GM18508 (cell line): ENCODE results near the gene RCOR3.
"Not testable (repeated sequence)": the region's sequence is repeated elsewhere in the genome, so short reads cannot be mapped to it uniquely, and the experiment has no call there.

ENCODE experiments used
- ATAC-seq: cut with Tn5 transposase; IDR thresholded peaks from one replicate; pipeline ENCODE4 v1.9.1; 2021; ENCODE audit warnings: moderate number of reproducible peaks; ENCODE audit not compliant: insufficient read depth, unreplicated experiment

RCOR3 gene

DNA sequence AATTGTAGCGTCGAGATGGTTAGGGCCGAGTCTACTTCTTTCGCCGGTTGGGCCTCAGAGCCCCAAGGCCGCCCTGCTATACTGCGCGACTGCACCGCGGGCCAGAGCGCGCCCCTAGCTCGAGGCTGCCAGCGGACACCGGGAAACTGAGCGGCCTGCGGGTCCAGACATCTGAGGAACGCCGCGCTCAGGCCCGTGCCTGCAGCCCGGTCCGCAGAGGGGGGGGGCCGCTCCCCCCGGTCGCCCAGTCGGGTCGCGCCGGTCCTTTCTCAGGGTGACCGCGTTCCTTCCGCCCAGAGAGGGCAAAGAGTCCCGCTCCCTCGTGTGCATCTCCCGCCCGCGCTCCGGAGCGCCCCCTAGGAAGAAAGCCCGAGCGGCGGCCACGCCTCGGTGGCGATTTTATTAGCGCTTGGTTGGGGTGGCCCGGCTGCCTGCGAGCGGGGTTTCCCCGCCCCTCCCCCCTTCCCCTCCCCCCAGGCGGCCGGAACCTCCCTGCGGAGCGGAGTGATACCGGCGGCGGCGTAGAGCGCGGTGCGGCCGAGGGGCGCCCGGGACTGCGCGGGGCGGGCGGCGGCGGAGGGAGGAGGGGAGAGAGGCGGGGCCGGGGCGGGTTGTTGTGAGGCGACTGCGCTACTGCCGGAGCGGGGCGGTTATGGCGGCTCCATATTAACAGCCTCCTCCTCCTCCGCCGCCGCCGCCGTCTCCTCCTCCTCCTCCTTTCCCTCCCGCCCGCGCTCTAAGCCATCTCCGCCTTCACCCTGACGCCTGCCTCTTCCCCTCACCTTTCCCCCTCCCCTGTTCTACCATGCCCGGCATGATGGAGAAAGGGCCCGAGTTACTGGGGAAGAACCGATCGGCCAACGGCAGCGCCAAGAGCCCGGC lies at the start of gene RCOR3:
TSS of gene RCOR3 (plus strand) at position 611 of the 882 bp plus-strand sequence. CDS start at position 806, 195 bp downstream.
- peak; percentile 33 for ATAC-seq

DNA sequence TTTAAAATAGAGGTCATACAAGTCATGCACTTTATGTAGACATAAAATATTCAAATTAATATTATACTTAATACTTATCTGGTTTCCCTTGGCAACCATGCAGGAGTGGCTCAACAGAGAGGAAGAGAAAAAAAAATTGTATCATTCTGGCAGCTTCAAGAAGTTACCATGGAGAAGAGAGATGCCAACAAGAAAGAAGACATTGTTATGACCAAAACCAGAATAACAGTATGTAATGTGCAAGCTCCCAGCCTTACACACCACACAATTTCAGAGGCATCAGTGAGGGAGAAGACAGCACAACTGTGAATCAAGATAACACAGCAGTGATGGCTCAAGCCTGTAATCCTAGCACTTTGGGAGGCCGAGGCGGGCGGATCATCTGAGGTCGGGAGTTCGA lies 49.1 kb upstream of the RCOR3 start:
- ATAC-seq, result no peak

DNA sequence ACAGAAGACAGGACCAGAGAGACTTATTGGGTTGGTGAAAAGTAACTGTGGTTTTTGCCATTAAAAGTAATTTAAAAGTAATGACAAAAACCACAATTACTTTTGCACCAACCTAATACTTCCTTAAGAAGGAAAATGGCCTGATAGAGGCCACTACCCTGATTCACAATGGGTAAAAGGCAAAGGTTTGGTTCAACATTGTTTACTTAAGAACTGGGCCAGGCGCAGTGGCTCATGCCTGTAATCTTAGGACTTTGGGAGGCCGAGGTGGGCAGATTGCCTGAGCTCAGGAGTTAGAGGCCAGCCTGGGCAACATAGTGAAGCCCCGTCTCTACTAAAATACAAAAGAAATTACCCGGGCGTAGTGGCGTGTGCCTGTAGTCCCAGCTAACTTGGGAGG lies 48.2 kb upstream of the RCOR3 start:
- ATAC-seq, result no peak

DNA sequence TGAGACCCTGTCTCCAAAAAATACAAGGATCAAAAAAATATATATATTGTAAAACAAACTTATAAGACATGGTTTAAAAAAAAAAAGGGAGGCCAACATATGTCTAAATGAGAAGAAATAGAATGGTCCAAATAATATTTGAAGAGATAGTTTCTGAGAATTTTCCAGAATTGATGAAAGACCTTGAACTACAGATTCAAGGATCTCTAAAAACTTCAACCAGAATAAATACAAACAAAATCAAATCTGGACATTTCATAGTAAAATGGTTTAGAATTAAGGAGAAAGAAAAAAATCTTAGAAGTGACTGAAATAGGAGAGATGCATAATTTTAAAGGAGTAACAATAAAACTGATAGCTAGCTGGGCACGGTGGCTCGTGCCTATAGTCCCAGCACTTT lies 45.5 kb upstream of the RCOR3 start:
- ATAC-seq, result no peak

DNA sequence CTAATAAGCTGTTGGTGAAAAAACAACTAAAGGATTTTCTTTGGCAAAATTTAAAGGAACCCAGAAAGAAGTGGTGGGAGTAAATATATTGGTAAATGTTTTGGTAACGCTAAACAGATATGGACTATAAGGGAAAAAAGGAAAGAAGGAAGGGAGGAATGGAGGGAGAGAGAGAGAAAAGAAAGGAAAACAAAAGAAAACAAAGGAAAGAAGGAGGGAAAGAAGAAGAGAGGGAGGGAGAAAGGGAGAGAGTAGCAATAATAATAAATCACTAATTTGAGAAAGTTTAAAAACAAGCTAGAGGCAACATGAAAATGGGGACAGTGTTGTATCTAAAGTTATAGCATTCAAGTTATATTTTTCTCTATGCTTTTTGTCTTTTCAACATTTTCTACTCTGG lies 43.6 kb upstream of the RCOR3 start:
- ATAC-seq, result no peak

DNA sequence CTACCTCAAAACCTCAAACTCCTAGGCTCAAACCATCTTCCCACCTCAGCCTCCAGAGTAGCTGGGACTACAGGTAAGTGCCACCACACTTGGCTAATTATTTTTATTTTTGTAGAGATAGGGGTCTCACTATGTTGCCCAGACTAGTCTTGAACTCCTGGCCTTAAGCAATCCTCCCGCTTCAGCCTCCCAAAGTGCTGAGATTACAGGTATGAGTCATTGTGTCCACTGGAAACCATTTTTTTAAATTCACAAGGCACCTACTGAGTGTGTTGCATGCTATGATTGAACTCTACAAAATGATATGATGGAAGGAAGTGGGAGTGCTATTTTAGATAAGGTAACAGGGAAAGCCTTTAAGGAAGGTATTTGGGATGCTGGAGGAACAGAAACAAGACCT lies 41.8 kb upstream of the RCOR3 start:
- no peak for ATAC-seq

DNA sequence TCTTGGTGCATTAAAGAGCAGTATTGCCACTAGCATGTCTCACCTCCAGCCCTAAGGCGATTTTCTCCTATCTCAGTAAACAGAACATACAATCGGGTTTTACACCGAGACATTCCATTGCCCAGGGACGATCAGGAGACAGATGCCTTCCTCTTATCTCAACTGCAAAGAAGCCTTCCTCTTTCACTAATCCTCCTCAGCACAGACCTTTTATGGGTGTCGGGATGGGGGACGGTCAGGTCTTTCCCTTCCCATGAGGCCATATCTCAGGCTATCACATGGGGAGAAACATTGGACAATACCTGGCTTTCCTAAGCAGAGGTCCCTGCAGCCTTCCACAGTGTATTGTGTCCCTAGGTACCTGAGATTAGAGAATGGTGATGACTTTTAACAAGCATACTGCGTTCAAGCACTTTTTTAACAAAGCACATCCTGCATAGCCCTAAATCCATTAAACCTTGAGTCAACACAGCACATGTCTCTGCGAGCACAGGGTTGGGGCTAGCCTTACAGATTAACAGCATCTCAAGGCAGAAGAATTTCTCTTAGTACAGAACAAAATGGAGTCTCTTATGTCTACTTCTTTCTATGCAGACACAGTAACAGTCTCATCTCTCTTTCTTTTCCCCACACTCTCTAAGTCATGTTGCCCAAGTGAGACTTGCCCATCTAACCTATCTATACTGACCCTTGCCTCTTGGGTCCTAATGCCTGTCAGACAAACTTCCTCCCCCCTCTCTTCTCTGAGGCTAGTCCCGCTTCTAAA lies 36.5 kb upstream of the RCOR3 start:
- ATAC-seq, result not testable (repeated sequence)

DNA sequence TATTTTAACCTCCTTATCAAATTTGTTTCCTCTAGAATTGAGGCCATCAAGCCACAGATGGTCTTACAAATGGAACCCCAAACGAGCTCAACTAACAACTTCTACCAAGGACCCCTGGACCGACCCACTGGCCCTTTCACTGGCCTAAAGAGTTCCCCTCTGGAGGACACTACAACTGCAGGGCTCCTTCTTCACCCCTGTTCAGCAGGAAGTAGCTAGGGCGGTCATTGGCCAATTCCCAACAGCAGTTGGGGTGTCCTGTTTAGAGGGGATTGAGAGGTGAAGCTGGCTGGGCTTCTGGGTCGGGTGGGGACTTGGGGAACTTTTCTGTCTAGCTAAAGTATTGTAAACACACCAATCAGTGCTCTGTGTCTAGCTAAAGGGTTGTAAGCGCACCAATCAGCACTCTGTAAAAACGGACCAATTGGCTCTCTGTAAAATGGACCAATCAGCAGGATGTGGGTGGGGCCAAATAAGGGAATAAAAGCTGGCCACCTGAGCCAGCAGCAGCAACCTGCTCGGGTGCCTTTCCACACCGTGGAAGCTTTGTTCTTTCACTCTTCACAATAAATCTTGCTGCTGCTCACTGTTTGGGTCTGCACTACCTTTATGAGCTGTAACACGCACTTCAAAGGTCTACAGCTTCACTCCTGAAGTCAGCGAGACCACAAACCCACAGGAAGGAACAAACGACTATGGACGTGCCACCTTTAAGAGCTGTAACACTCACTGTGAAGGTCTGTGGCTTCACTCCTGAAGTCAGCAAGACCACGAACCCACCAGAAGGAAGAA lies 30.4 kb upstream of the RCOR3 start:
- ATAC-seq, result not testable (repeated sequence)

DNA sequence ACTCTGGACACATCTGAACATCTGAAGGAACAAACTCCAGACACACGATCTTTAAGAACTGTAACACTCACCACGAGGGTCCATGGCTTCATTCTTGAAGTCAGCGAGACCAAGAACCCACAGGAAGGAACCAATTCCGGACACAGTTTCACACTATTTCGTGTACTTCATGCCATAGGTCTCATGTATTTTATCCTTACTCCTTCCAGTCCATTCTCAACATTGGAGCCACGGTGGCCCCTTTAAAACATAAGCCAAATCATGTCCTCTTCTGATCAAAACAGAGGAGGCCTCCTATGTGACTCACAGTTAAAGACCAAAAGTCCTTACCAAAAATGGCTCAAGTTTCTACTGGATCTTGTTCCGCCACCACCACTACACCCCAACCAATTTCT lies 29.8 kb upstream of the RCOR3 start:
- ATAC-seq, result no peak

DNA sequence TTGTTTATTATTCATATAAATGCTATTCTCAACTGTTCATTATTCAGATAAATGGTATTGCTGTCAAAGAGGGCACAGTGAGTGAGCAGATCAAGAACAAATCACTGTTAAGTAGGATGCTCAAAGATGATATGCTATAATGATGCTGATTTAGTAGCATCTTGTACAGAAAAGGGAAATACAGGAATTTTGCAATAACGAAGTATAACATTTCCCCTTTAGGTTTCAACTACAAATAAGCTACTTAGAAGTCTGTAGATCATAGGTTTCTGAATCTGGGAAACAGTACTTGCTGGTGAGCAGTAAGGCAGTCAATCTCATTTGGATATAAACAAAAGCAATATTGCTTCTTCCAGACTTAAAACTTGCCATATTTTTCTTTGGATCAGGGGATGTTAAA lies 27.3 kb upstream of the RCOR3 start:
- no peak for ATAC-seq

DNA sequence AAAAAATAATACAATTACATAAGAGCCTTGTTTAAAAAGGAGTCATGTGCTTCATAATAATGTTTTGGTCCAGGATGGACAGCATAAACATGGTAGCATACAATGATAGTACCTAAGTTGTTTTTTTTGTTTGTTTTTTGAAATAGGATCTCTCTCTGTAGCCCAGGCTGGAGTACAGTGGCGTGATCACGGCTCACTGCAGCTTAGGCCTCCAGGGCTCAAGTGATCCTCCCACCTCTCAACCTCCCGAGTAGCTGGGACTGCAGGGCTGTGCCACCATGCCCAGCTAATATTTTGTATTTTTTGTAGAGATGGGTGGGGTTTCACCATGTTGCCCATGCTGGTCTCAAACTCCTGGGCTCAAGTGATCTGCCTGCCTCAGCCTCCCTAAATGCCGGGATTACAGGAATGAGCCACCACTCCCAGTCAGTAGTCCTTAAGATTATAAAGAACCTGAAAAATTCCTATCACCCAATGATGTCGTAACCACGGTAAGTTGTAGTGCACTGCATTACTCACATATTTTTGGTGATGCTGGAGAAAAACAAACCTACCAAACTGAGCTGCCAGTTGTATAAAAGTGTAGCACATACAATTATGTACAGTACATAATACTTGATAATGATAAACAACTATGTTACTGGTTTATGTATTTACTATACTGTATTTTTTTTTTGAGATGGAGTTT lies 22.4 kb upstream of the RCOR3 start:
- no peak for ATAC-seq

DNA sequence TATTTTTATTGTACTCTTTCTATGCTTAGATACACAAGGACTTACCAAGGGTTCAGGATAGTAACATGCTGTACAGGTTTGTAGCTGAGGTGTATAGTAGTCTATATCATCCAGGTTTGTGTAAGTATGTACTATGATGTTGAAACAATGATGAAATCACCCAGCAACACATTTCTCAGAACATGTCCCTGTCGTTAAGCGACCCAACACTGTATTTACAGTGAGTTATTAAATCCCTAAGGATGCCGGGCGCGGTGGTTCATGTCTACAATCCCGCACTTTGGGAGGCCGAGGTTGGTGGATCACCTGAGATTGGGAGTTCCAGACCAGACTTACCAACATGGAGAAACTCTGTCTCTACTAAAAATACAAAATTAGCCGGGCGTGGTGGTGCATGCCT lies 21.6 kb upstream of the RCOR3 start:
- ATAC-seq, result no peak

DNA sequence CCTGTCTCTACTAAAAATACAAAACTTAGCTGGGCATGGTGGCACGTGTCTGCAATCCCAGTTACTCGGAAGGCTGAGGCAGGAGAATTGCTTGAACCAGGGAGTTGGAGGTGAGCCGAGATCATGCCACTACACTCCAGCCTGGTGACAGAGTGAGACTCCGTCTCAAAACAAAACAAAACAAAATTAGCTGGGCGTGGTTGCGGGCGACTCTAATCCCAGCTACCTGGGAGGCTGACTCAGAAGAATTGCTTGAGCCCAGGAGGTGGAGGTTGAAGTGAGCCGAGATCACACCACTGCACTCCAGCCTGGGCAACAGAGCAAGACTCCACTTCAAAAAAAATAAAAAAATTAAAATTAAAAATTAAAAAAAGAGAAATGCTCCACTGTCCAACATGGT lies 18.6 kb upstream of the RCOR3 start:
- ATAC-seq, result not testable (repeated sequence)

DNA sequence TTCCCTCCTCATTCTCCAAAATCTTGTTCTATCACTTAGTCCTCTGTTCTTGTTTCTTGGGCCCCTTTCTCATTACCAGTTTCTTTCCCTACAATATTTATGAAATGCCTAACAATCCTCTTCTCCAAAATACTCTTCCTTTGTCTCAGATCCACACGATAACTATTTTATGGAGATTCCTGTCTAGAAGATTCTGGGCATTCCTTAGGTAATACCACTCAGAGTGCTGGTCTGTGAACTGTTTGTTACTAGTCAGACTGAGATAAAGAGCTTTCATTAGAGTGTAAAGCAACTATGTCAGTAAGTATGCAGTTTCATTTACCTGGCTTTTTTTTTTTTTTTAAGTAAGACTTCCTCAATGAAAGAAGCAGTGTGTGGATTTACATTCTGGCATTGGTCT lies 18.1 kb upstream of the RCOR3 start:
- no peak for ATAC-seq

DNA sequence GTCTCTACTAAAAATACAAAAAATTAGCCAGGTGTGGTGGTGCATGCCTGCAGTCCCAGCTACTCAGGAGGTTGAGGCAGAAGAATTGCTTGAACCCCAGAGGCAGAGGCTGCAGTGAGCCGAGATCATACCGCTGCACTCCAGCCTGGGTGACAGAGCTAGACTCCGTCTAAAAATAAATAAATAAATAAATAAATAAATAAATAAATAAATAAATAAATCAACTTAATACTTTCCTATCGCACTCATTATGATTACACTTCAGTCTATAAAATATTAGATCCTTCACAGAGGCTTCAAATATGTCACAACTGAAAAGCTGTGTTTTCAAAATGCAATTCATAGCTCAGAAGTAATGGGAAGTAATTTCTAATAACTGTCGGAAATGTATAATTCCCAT lies 15.5 kb upstream of the RCOR3 start:
- not testable (repeated sequence) for ATAC-seq

DNA sequence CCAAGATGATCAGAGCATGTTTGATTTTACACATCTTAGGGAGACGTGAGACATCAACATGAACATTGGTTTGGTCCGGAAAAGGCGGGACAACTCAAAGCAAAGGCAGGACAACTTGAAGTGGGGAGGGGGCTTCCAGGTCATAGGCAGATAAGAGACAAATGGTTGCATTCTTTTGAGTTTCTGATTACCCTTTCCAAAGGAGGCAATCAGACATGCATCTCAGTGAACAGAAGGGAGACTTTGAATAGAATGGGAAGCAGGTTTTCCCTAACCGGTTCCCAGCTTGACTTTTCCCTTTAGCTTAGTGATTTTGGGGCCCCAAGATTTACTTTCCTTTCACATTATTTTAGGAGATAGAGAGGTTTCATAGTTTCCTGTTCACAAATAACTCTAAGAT lies 12.6 kb upstream of the RCOR3 start:
- ATAC-seq, result not testable (repeated sequence)

DNA sequence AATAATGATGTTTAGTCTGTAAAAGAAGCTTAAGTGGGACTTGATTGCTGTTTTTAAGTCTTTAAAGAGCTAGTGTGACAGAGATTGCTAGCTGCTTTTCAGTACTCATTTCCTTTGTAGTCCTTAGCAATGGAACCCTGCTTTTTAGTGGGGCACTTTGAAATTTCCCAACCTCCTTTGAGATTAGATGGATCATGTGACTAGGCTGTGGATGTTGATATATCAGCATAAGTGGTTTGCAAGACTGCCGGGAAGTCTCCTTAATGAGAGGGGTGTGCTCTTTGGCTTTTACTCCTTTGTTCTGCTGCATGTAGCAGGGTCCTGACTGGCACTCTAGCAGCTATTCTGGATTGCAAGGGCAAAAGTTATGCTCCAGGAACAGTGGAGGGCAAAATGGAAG lies 11.2 kb upstream of the RCOR3 start:
- ATAC-seq, result no peak

DNA sequence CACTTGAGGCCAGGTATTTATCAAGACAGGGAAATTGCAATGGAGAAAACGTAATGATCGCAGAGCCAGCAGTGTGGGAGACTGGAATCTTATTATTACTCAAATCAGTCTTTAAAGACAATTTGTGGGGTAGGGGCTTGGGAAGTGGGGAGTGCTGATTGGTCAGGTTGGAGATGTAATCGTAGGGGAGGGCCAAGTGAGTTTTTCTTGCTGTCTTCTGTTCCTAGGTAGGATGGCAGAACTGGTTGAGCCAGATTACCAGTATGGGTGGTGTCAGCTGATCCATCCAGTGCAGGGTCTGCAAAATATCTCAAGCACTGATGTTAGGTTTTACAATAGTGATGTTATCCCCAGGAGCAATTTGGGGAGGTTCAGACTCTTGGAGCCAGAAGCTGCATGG lies 9.6 kb upstream of the RCOR3 start:
- ATAC-seq, result not testable (repeated sequence)

DNA sequence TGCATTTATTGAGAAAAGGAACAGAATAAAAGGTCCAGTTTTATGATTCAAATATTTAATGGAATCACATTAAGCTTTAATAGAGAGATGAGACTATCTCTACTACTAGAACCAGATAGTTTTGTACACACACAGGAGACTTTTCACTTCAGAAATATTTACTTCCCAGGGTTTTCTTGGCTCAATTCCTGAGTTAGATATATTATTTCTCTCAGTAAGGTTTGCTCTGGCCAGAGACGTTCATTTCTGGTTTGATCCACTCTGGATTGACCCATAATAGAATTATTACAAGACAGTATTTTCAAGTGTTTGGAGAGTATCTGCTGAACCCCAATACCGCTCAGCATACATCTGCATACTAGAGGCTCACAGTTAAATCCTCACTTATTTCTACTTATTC lies 1.3 kb upstream of the RCOR3 start:
- ATAC-seq, result no peak

DNA sequence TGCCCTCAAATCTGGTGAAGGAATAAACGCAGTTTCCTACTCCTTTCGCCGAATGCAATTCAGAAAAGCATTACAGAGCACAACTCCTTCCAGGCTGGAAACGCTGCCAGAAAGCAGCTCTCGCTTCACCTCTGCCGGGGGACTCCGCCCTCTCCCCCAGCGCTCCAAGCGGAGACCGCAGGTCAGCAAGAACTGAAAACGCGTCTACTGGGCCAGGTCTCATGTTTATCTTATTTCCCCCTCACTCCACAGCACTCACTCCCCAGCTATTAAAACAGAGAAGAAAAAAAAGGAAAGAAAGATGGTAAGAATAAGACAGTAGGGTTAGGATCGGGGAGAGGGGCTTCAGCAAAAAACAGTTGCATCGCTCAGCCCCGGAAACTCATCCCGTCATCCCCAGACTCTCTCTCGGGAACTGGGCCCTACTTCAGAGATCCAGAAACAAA lies 833 bp upstream of the RCOR3 start:
- no peak for ATAC-seq
